ENCODE measurements around the gene MACROD1. TPM values are rescaled to one million over a fixed set of nuclear protein-coding genes. Genes with fewer than 3 reads are reported as not detected.
"Not testable (repeated sequence)": the region's sequence is repeated elsewhere in the genome, so short reads cannot be mapped to it uniquely, and the experiment has no call there.

The MACROD1 gene
- total RNA-seq, 1 donor from 2014 or later: 5.6 TPM

GRCh38 chr11:64185693-64186491 lies 20.0 kb upstream of the MACROD1 start, which contains the start of gene STIP1:
Gene STIP1, plus strand, starts transcription at chr11:64186171. Its CDS starts 91 bp downstream, at chr11:64186262.
- intact Hi-C loops (cut with micrococcal nuclease): loop anchor here (1.0 to 10.0 kb wide), 17 partner anchors 21 to 1591 kb away; partner anchors contain the start of genes ATL3, BAD, BSCL2 and COX8A

GRCh38 chr11:64185175-64185692 lies 19.3 kb upstream of the MACROD1 start:
- intact Hi-C loops (cut with micrococcal nuclease): loop anchor here (1.0 to 10.0 kb wide), 13 partner anchors 20 to 1590 kb away; partner anchors contain the start of genes ATL3, BAD, BSCL2 and COX8A

GRCh38 chr11:64183890-64184289 lies 18.0 kb upstream of the MACROD1 start:
- intact Hi-C loops (cut with micrococcal nuclease): loop anchor here (10.0 kb wide), 1 partner anchor 1589 kb away; the partner anchor contains the start of gene TUT1

GRCh38 chr11:64181506-64182411 lies 15.8 kb upstream of the MACROD1 start:
- intact Hi-C loops (cut with micrococcal nuclease): loop anchor here (10.0 kb wide), 1 partner anchor 1587 kb away; the partner anchor contains the start of gene TUT1

- intact Hi-C loops (cut with micrococcal nuclease): loop anchor here (10.0 kb wide), 1 partner anchor 1586 kb away; the partner anchor contains the start of gene TUT1
Observed at GRCh38 chr11:64180891-64181290, 15.0 kb upstream of the MACROD1 start.

- intact Hi-C loops (cut with micrococcal nuclease): no loop called here
Observed at GRCh38 chr11:64178951-64179639, 13.2 kb upstream of the MACROD1 start.

GRCh38 chr11:64178203-64178602 lies 12.3 kb upstream of the MACROD1 start:
- intact Hi-C loops (cut with micrococcal nuclease): no loop called here

- intact Hi-C loops (cut with micrococcal nuclease): no loop called here
Observed at GRCh38 chr11:64176751-64177150, 10.8 kb upstream of the MACROD1 start.

GRCh38 chr11:64173616-64174355 lies 7.9 kb upstream of the MACROD1 start:
- intact Hi-C loops (cut with micrococcal nuclease): no loop called here

GRCh38 chr11:64170419-64170818 lies 4.5 kb upstream of the MACROD1 start:
- intact Hi-C loops (cut with micrococcal nuclease): no loop called here

GRCh38 chr11:64165481-64165841 lies 452 bp downstream of the MACROD1 start:
- intact Hi-C loops (cut with micrococcal nuclease): loop anchor here (1.0 to 5.0 kb wide), 4 partner anchors 20 to 483 kb away; partner anchors contain the start of genes OTUB1 and RTN3

GRCh38 chr11:64164392-64165312 lies 1.3 kb downstream of the MACROD1 start:
- intact Hi-C loops (cut with micrococcal nuclease): loop anchor here (1.0 to 5.0 kb wide), 4 partner anchors 21 to 482 kb away; partner anchors contain the start of genes OTUB1 and RTN3

GRCh38 chr11:64163951-64164350 lies 2.0 kb downstream of the MACROD1 start:
- intact Hi-C loops (cut with micrococcal nuclease): no loop called here

GRCh38 chr11:64162769-64163168 lies 3.1 kb downstream of the MACROD1 start:
- intact Hi-C loops (cut with micrococcal nuclease): not testable (repeated sequence)

- intact Hi-C loops (cut with micrococcal nuclease): no loop called here
Observed at GRCh38 chr11:64161037-64161436, 4.9 kb downstream of the MACROD1 start.

GRCh38 chr11:64157631-64158394 lies 8.1 kb downstream of the MACROD1 start:
- intact Hi-C loops (cut with micrococcal nuclease): no loop called here

GRCh38 chr11:64156235-64157011 lies 9.5 kb downstream of the MACROD1 start:
- intact Hi-C loops (cut with micrococcal nuclease): no loop called here
